ENCODE data around the gene ITGAE.

GRCh38 chr17:3723188-3723555 is 77.8 kb downstream of the ITGAE start:
- TF ChIP-seq MAX (IDR thresholded peaks at IDR 0.05) (no peak), ZFP36 (IDR thresholded peaks at IDR 0.05; ENCODE audit: borderline replicate concordance, partially characterized antibody) (no peak), CTCF (IDR thresholded peaks at IDR 0.05) (no peak), JUN (IDR thresholded peaks at IDR 0.05) (no peak), HDAC2 (IDR thresholded peaks at IDR 0.05) (no peak), HMGXB4 (CRISPR knock-in tag; IDR thresholded peaks at IDR 0.05; ENCODE audit: borderline replicate concordance) (no peak; the same call in 1 of the 2 replicates), EP300 (IDR thresholded peaks at IDR 0.05) (no peak), NFE2L2 (conservative IDR thresholded peaks at IDR 0.05; ENCODE audit: low read length) (no peak), ELK1 (IDR thresholded peaks at IDR 0.05; ENCODE audit: low read depth, low read length) (no peak)

Data from A549 (cell line).